Activated naive CD4-positive, alpha-beta T cell (primary cell): ENCODE measurements around the gene IL20RA.

Source experiments
- DNase-seq, 4 experiments: peaks; one replicate each; lab custom pipeline; 2025; lab: John Stamatoyannopoulos, UW

The IL20RA gene

GRCh38 chr6:137045222-137045789 is 541 bp upstream of the IL20RA start:
- DNase-seq: no peak

- DNase-seq: no peak
Measured at GRCh38 chr6:137043710-137044365, 927 bp downstream of the IL20RA start.

- DNase-seq: no peak
Measured at GRCh38 chr6:137040393-137040792, 4.4 kb downstream of the IL20RA start.

- DNase-seq: no peak
Measured at GRCh38 chr6:137039010-137039409, 5.8 kb downstream of the IL20RA start.

- no peak for DNase-seq
Measured at GRCh38 chr6:137036566-137037300, 8.0 kb downstream of the IL20RA start.

- DNase-seq: no peak
Measured at GRCh38 chr6:137033828-137034227, 10.9 kb downstream of the IL20RA start.

- no peak for DNase-seq
Measured at GRCh38 chr6:137031122-137031521, 13.6 kb downstream of the IL20RA start.

GRCh38 chr6:137028912-137029311 is 15.9 kb downstream of the IL20RA start:
- no peak for DNase-seq

GRCh38 chr6:137025786-137026730 is 18.7 kb downstream of the IL20RA start:
- DNase-seq: no peak

- DNase-seq: no peak
Measured at GRCh38 chr6:137024237-137024990, 20.4 kb downstream of the IL20RA start.

- DNase-seq: no peak
Measured at GRCh38 chr6:137020776-137021175, 24.0 kb downstream of the IL20RA start.

- DNase-seq: no peak
Measured at GRCh38 chr6:137019476-137020272, 25.1 kb downstream of the IL20RA start.

GRCh38 chr6:137017081-137017480 is 27.7 kb downstream of the IL20RA start:
- no peak for DNase-seq

- no peak for DNase-seq
Measured at GRCh38 chr6:137016356-137016755, 28.4 kb downstream of the IL20RA start.

GRCh38 chr6:137015943-137016342 is 28.8 kb downstream of the IL20RA start:
- DNase-seq: no peak

GRCh38 chr6:137013738-137014602 is 30.8 kb downstream of the IL20RA start:
- DNase-seq: no peak

GRCh38 chr6:137013031-137013430 is 31.7 kb downstream of the IL20RA start:
- DNase-seq: no peak

- no peak for DNase-seq
Measured at GRCh38 chr6:137011406-137011805, 33.4 kb downstream of the IL20RA start.

GRCh38 chr6:137010128-137010718 is 34.5 kb downstream of the IL20RA start:
- DNase-seq: no peak
